ENCODE data around the gene SART3. TPM values are rescaled to one million over a fixed set of nuclear protein-coding genes. Genes with fewer than 3 reads are reported as not detected.

Gene SART3
- total and polyA plus RNA-seq, 2 of the 8 experiments (the other 6 are each of a cell fraction or from before 2014, with no cell fraction given), result 16.0 to 103 TPM

- TF ChIP-seq, protein P1, sequence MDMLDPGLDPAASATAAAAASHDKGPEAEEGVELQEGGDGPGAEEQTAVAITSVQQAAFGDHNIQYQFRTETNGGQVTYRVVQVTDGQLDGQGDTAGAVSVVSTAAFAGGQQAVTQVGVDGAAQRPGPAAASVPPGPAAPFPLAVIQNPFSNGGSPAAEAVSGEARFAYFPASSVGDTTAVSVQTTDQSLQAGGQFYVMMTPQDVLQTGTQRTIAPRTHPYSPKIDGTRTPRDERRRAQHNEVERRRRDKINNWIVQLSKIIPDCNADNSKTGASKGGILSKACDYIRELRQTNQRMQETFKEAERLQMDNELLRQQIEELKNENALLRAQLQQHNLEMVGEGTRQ (IDR thresholded peaks at IDR 0.05; ENCODE audit: low read length), result no peak
- 0 out of 2 replicates have a peak, but pooled peaks have one; percentile 33 for TF ChIP-seq E2F6 (IDR thresholded peaks at IDR 0.05)
- TF ChIP-seq RBBP5 (IDR thresholded peaks at IDR 0.05; ENCODE audit: borderline replicate concordance, low read depth, low read length), result peak; percentile 96
- peak in 1 of 2 experiments; percentile 26; a peak in 1 of 4 replicates for TF ChIP-seq HDAC2 (IDR thresholded peaks at IDR 0.05; ENCODE audit: borderline replicate concordance in 1 of 2, low read depth in 2 of 2, low read length in 2 of 2)
- no peak for TF ChIP-seq RFX5 (IDR thresholded peaks at IDR 0.05; ENCODE audit: borderline replicate concordance, low read depth, low read length)
- TF ChIP-seq KDM4A (IDR thresholded peaks at IDR 0.05; ENCODE audit: low read depth, low read length, severe bottlenecking), result peak; percentile 92
- TF ChIP-seq MAFK (IDR thresholded peaks at IDR 0.05; ENCODE audit: low read depth, low read length), result no peak
- TF ChIP-seq, protein P2, sequence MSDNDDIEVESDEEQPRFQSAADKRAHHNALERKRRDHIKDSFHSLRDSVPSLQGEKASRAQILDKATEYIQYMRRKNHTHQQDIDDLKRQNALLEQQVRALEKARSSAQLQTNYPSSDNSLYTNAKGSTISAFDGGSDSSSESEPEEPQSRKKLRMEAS (IDR thresholded peaks at IDR 0.05), result peak; percentile 68
- TF ChIP-seq SIX5 (IDR thresholded peaks at IDR 0.05; ENCODE audit: low read depth, low read length), result no peak
- peak; percentile 93 for TF ChIP-seq KDM5A (IDR thresholded peaks at IDR 0.05; ENCODE audit: low read length)
- TF ChIP-seq CTBP2 (IDR thresholded peaks at IDR 0.05; ENCODE audit: borderline replicate concordance, insufficient read depth, insufficient read length, low read length), result no peak
- TF ChIP-seq POLR2AphosphoS5 (IDR thresholded peaks at IDR 0.05; ENCODE audit: low read depth, low read length), result no peak; the same call in 1 of the 2 replicates
- peak; percentile 60 for TF ChIP-seq TBP (IDR thresholded peaks at IDR 0.05; ENCODE audit: low read depth, low read length)
- no peak for TF ChIP-seq CHD1 (IDR thresholded peaks at IDR 0.05; ENCODE audit: low read depth, low read length)
- no peak for TF ChIP-seq SP1 (IDR thresholded peaks at IDR 0.05; ENCODE audit: low read depth, low read length)
- TF ChIP-seq NANOG (IDR thresholded peaks at IDR 0.05; ENCODE audit: insufficient read depth, low read depth, low read length, poor library complexity, severe bottlenecking), result no peak
- TF ChIP-seq TCF12 (IDR thresholded peaks at IDR 0.05; ENCODE audit: low read depth, low read length), result no peak
- peak; percentile 81 for TF ChIP-seq TAF1 (IDR thresholded peaks at IDR 0.05; ENCODE audit: low read depth, low read length)
- TF ChIP-seq CBX5 (IDR thresholded peaks at IDR 0.05; ENCODE audit: low read depth, low read length), result no peak
- no peak for TF ChIP-seq EP300 (IDR thresholded peaks at IDR 0.05; ENCODE audit: borderline replicate concordance in 1 of 2, low read depth in 2 of 2, low read length in 2 of 2)
- no peak for TF ChIP-seq KDM1A (IDR thresholded peaks at IDR 0.05; ENCODE audit: borderline replicate concordance, low read length)
- no peak for TF ChIP-seq TEAD4 (IDR thresholded peaks at IDR 0.05; ENCODE audit: low read depth, low read length)
Observed at GRCh38 chr12:108562348-108563135, 1.6 kb upstream of the SART3 start, which contains the start of gene ISCU (continued).

Data from H1 (cell line).